HG03354 (cell line): ENCODE results near the gene CDH23.
"Not testable (repeated sequence)": the region's sequence is repeated elsewhere in the genome, so short reads cannot be mapped to it uniquely, and the experiment has no call there.

ENCODE experiments used
- ATAC-seq: cut with Tn5 transposase; IDR thresholded peaks from one replicate; pipeline ENCODE4 v1.9.1; 2021; ENCODE audit warnings: mild to moderate bottlenecking; ENCODE audit not compliant: unreplicated experiment, poor library complexity, severe bottlenecking

Gene CDH23

GRCh38 chr10:71584902-71585563, 188.3 kb downstream of the CDH23 start:
- no peak for ATAC-seq

- no peak for ATAC-seq
Measured at GRCh38 chr10:71585564-71586290, 189.0 kb downstream of the CDH23 start.

GRCh38 chr10:71587941-71588573, 191.3 kb downstream of the CDH23 start:
- ATAC-seq: no peak

DNA sequence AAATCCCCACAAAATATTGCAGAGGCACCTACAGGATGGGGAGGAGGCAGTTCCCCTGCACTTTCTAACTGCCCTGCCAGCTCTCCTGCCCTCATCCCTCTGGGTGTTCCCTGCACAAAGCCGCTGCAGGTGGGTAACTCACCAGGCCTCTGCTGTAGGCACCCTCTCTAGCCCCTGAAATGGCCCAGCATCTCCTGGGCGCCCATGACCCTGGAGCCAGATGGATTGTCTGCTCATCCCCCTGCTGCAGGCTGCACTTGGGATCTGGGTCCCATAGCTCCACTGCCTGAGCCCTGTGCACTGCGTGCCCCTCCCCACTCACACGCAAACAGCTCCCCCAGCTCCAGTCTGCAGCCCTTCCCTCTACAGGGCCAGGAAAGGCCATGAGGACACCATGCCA, 192.0 kb downstream of the CDH23 start:
- ATAC-seq: no peak

GRCh38 chr10:71589617-71590551, 193.2 kb downstream of the CDH23 start:
- no peak for ATAC-seq

- no peak for ATAC-seq
Measured at GRCh38 chr10:71590781-71591350, 194.1 kb downstream of the CDH23 start.

DNA sequence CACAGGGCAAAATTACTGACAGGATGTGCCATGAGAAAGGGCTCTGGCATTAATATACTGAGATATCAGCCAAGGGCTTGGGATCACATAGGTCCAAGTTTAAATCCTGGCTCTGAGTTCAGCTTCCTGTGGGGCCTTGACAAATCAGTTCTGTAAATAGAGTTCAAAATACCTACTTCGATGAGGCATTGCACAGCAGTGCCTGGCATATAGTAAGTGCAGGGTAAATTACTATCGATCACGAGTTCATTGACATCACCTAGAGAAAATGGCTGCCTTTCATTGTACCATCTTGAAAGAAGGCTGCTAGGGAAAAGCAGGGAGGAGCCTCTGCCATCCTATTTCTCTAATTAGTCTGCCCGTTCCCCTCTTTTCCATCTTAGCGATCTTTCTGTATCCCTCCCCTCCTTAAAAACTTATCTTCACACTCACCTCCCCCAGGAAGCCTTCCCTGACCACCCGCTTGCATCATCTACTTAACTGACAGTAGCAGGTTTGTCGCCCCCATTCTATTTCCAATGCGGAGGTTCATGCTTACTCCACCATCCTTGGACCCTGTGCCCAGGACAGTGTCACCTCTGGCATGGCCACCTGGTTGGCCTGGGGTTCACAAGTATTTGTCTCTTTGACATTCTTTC, 198.3 kb downstream of the CDH23 start:
- ATAC-seq: no peak

- ATAC-seq: no peak
Measured at GRCh38 chr10:71595649-71596048, 198.9 kb downstream of the CDH23 start.

GRCh38 chr10:71596127-71596526, 199.4 kb downstream of the CDH23 start:
- ATAC-seq: no peak

GRCh38 chr10:71596759-71597158, 200.0 kb downstream of the CDH23 start:
- ATAC-seq: no peak

- no peak for ATAC-seq
Measured at GRCh38 chr10:71597821-71598498, 201.2 kb downstream of the CDH23 start.

DNA sequence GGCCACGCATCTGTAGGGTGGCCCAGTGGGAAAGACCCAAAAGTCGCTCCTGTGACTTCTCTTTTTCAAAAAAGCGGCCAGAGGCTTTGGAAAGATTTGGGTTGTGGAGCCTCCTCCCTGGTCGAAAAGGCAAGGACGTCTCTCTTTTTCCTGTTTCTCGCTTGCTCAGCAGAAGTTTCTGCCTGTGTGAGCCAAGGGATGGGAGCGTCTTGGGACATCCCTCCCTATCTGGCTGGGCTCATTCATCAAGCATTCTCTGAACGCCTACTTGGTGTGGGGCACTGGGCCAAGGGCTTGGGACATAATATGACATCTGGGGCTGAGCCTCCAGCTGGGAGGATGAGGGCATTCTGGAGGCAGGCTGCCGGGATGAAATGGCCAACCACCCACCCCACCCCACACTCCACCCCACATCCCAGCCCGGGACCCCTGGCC, 201.9 kb downstream of the CDH23 start:
- no peak for ATAC-seq

- no peak for ATAC-seq
Measured at GRCh38 chr10:71599518-71599917, 202.8 kb downstream of the CDH23 start.

DNA sequence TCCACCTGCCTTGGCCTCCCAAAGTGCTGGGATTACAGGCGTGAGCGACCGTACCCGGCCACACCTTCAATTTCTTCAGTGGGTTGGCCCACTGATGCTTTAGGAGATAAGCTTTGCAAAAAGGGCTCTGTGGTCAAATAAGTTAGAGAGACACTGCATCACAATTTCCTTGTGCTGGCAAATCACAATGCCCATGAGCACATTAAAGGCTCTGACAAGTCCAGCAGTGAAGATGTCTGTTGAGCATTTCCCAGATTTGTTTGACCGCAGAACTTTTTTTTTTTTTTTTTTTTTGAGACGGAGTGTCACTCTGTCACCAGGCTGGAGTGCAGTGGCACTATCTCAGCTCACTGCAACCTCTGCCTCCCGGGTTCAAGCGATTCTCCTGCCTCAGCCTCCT, 203.5 kb downstream of the CDH23 start:
- ATAC-seq: not testable (repeated sequence)

GRCh38 chr10:71600849-71601248, 204.1 kb downstream of the CDH23 start:
- ATAC-seq: no peak

DNA sequence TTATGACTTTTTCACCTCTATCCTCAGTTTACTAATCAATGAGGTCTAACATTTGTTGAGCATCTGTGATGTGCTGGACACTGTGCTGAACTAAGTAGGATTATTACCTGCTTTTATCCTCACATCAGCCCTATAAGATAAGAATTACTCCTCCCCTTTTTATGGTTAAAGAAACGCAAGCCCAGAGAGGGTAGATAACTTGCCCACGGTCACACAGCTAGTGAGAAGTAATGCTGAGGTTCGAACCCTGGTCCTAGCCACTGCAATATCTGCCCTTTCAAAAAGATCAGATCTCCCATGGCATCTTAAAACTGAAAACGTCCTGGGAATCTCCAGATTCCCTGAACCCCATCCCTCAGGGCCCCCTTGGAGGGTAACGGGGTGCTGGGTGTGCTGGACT, 204.6 kb downstream of the CDH23 start:
- no peak for ATAC-seq

GRCh38 chr10:71603150-71603549, 206.4 kb downstream of the CDH23 start:
- no peak for ATAC-seq

- ATAC-seq: no peak
Measured at GRCh38 chr10:71603754-71604153, 207.0 kb downstream of the CDH23 start.
